Rectal smooth muscle tissue (tissue), 1 donor: ENCODE data around the gene RHCG.

Experiments
- H3K27ac ChIP-seq: one replicate; pipeline ENCODE4 v1.7.0; 2013; ENCODE audit warnings: low read depth, low read length, inconsistent platforms
- H3K27me3 ChIP-seq: one replicate; pipeline ENCODE4 v1.7.0; 2013; ENCODE audit warnings: low read length; ENCODE audit not compliant: control insufficient read depth, insufficient read depth
- H3K36me3 ChIP-seq: one replicate; pipeline ENCODE4 v1.7.0; 2013; ENCODE audit warnings: low read length; ENCODE audit not compliant: control insufficient read depth, insufficient read depth
- H3K4me1 ChIP-seq: one replicate; pipeline ENCODE4 v1.7.0; 2013; ENCODE audit warnings: low read length; ENCODE audit not compliant: control insufficient read depth, insufficient read depth
- H3K4me3 ChIP-seq: one replicate; pipeline ENCODE4 v1.7.0; 2013; ENCODE audit warnings: low read length
- H3K9ac ChIP-seq: one replicate; pipeline ENCODE4 v1.7.0; 2013; ENCODE audit warnings: low read length

RHCG gene

DNA sequence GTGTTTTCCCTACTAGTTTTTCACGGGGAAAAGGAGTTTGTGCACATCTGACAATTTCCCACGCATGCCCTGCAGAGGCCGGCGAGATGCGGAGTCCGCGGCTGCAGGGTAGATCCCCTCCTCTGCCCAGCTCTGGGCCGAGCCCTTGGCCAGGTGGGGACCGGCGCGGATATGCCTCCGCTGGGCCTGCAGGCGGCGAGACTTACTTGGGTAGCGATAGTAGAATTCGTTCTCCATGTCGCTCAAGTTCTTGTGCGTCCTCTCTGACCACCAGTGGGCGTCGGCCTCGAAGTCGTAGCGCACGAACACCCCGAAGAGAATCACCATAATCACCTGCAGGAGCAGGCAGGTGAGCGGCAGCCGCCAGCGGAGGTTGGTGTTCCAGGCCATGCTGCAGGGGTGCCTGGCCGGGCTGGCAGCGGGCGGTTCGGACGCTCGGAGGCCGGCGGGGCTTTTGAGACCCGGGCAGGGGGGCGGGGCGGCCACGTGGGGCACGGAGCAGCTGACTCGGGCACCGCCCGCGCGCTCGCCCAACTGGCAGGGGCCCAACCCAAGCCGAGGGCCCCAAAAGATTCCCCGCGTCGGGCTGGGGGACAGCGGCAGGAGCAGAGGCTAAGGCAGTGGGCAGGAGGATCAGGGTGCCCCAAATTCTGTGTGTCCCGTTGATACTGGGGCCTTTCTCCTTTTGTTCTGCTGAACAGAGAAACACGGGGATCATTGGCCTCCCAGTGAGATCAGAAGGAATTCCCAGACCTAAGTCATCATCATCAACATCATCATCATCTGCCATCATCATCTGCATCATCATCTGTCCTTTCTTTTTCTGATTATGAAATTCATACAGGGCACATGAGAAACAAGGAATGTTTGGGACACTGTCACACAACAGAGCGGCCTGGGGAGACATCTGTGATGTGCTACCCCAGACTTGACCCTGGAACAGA lies at the start of gene RHCG:
Gene RHCG, minus strand, starts transcription at position 429 of the 944 bp plus-strand sequence. Its CDS starts 39 bp downstream, at position 390.
- no peaks in the 10 kb centered on the region for H3K36me3 ChIP-seq
- H3K9ac ChIP-seq: no peak within 1 kb of the TSS
- H3K27me3 ChIP-seq: peaks cover 7% of the 10 kb centered on the region
- peak within 1 kb of the TSS; percentile 47 for H3K4me3 ChIP-seq
- no peak within 1 kb of the TSS for H3K27ac ChIP-seq
- no peaks in the 10 kb centered on the region for H3K4me1 ChIP-seq

DNA sequence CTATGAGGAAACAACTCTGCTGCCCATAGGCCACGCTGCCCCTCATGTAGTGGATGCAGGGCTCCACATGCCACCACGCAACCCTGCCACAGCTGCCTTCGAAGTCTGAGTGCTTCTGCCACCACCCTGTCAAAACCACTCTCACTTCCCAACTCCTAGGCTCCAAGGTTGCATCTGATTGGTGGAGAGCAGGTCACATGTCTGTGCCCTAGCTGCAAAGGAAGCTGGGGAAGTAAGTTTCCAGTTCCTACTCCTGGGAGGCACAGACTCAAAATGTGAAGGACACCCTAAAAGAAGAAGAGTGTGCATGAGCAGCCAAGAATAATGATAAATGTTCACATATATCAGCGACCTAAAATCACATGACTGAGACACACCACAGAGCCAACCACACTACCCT lies 47.0 kb upstream of the RHCG start:
- Histone ChIP-seq H3K27ac (no peak overlapping the region), H3K27me3 (no peaks in the 10 kb centered on the region), H3K36me3 (no peaks in the 10 kb centered on the region), H3K4me3 (no peak overlapping the region), H3K4me1 (no peaks in the 10 kb centered on the region), H3K9ac (no peak overlapping the region)

DNA sequence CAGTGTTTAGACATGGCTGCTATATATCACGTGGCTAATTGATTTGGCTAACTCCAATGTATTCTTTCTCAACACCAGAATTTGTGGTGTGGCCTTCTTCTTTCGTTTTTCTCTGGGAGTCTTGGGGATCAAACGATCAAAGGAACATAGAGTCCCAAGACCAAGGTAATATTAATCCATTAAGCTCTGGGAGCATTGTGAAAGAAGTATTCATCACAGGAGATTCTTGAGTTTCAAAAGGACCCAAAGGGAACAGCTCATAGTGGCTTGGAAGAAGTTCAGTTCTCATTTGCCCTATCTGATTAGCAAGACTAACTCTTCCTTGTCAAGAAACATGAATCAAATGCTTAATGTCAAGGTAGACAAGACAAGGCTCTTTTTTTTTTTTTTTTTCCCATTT lies 46.0 kb upstream of the RHCG start:
- Histone ChIP-seq H3K4me1 (no peaks in the 10 kb centered on the region), H3K27ac (no peak overlapping the region), H3K4me3 (no peak overlapping the region), H3K27me3 (no peaks in the 10 kb centered on the region), H3K36me3 (no peaks in the 10 kb centered on the region), H3K9ac (no peak overlapping the region)

DNA sequence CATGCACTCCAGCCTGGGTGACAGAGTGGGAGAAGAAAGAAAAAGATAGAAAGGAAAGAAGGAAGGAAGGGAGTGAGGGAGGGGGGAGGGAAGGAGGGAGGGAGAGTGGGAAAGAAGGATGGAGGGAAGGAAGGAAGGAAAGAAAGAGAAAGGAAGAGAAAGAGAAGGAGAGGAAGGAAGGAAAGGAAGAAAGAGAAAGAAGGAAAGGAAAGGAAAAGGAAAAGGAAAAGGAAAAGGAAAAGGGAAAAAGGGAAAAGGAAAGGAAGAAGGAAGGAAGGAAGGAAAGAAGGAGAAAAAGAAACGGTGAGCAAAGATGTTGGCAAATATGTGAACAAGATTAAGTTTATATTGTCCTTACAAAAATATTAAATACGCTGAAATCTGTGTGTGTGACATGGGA lies 42.6 kb upstream of the RHCG start:
- Histone ChIP-seq H3K27ac (no peak overlapping the region), H3K4me3 (no peak overlapping the region), H3K4me1 (no peaks in the 10 kb centered on the region), H3K27me3 (no peaks in the 10 kb centered on the region), H3K36me3 (no peaks in the 10 kb centered on the region), H3K9ac (no peak overlapping the region)

DNA sequence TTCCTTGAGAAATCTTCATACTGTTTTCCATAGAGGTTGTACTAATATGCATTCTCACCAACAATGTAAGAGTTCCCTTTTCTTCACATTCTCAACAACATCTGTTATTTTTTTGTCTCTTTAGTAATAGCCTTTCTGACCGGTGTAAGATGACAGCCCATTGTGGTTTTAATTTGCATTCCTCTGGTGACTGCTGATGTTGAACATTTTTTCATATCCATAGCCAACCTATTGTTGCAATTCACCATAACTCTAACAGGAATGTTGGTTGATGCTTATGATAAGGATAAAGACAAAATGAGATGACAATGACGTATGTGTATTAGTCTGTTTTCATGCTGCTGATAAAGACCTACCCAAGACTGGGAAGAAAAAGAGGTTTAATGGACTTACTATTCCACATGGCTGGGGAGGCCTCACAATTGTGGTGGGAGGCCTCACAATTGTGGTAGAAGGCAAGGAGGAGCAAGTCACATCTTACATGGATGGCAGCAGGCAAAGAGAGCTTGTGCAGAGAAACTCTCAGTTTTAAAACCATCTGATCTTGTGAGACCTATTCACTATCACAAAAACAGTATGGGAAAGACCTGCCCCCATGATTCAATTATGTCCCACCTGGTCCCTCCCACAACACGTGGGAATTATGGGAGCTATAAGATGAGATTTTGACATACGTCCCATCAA lies 37.6 kb upstream of the RHCG start:
- Histone ChIP-seq H3K27me3 (no peaks in the 10 kb centered on the region), H3K27ac (no peak overlapping the region), H3K9ac (no peak overlapping the region), H3K36me3 (no peaks in the 10 kb centered on the region), H3K4me3 (no peak overlapping the region), H3K4me1 (no peaks in the 10 kb centered on the region)

DNA sequence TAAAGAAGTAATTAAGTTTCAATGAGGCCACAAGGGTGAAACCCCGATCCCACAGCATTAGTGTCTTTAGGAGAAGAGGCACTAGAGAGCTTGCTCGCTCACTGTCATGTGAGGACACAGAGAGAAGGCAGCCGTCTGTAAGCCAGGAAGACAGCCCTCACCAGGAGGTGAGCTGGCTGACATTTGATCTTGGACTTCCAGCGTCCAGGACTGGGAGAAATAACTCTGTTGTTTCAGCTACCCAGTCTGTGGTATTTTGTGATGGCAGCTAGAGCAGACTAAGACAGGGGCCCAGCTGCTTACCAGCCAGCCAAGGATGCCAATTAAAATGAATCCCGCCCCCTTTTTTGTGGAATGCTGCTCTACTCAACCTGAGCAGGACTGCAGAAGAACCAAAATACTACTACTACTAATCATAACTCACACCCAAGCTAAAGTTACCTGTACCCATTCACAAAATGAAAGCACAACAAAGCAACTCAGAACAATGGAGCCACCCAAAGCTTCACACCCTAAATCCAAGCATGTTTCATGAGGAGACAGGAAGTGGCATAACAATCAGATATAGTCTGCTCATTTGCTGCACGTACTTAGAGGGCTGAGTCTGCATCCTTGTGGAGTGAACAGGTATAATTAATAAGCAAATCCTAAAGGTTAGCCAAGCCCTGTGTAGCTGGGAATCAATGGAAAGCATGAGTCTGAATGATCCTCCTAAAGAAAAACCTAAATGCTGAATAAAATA lies 35.6 kb upstream of the RHCG start:
- Histone ChIP-seq H3K27me3 (no peaks in the 10 kb centered on the region), H3K27ac (no peak overlapping the region)

DNA sequence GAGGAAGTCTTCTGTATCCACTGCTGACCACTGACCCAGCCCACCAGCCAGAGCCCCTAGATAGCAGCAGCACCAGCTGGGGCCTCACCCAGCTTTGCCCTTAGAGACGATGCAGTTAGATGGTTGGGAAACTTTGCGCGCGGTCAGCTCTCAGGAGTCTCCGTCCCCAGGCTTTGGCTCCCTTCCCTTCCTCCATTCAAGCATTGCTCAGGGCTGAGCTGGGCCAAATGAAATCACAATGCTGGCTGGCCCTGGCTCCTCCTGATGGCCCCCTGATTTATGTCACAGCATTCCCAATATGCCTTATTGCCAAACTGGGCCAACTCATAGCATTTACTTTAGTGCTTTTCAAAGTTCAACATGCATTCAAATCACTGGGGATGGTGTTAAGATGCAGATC lies 34.6 kb upstream of the RHCG start:
- H3K9ac ChIP-seq: no peak overlapping the region
- H3K36me3 ChIP-seq: no peaks in the 10 kb centered on the region
- H3K27me3 ChIP-seq: no peaks in the 10 kb centered on the region
- H3K27ac ChIP-seq: no peak overlapping the region
- no peak overlapping the region for H3K4me3 ChIP-seq
- no peaks in the 10 kb centered on the region for H3K4me1 ChIP-seq

More for the DNA sequence above, 35.6 kb upstream of the RHCG start:
- Histone ChIP-seq H3K4me3 (no peak overlapping the region), H3K36me3 (no peaks in the 10 kb centered on the region), H3K9ac (no peak overlapping the region), H3K4me1 (no peaks in the 10 kb centered on the region)

DNA sequence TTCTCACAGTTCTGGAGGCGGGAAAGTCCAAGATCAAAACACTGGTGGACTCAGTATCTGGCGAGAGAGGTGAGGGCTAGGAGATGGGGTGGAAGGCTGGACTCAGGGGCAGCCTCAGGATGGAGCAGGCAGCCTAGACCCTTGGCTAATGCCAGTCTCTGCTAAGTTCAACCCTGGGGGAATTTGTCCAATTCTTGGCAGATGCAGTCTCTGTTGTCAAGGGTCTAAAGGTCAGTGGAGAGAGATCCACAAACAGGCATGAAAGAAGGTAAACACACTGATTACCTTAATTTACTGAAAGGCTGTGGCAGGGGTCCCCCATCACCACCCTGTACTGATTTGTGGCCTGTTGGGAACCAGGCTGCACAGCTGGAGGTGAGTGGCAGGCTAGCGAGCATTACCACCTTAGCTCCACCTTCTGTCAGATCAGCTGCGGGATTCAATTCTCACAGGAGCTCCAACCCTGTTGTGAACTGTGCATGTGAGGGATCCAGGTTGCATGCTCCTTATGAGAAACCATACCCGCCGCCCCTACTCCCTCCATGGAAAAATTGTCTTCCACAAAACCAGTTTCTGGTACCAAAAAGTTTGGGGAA lies 32.5 kb upstream of the RHCG start:
- no peak overlapping the region for H3K9ac ChIP-seq
- no peaks in the 10 kb centered on the region for H3K27me3 ChIP-seq
- H3K4me3 ChIP-seq: no peak overlapping the region
- no peaks in the 10 kb centered on the region for H3K4me1 ChIP-seq
- H3K27ac ChIP-seq: no peak overlapping the region
- H3K36me3 ChIP-seq: no peaks in the 10 kb centered on the region

DNA sequence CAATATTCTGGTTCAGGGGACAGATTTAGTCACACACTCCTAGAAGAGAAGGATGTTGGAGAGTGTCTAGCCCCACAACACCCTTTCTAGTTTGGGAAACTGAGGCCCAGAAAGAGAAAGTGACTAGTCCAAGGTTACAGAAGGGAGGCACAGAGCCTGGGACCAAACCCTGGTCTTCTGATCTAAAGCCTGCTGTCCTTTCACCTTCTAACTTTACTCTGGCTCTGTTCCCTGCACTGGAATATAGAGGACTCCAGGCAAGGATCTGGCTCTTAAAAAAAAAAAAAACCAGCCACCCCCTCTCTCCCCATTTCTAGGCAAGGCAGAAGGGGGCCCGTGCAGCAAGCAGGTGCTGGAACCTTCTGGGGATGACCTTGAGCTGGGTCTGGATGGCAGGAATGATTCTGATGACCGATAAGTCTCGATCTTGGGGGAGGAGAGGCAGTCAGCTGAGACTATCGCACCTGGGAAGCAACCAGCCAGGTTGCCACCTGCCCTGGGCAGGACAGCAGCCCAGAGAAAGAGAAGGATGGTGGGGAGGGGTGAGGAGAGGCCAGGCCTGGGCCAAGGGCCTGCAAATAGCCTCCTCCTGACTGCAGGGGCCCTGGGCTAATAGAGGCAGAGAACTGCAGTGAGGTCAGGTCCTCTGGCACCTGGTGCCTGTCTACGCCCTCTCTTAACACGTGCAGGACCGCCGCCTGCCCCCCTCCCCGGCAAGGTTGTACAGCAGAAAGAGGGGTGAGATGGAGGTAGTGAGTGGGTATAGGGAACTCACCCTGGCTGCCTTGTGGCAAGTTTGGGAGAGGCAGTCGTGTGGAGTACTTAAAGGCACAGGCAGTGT lies 30.4 kb upstream of the RHCG start:
- H3K4me1 ChIP-seq: no peaks in the 10 kb centered on the region
- H3K36me3 ChIP-seq: no peaks in the 10 kb centered on the region
- H3K27ac ChIP-seq: no peak overlapping the region
- no peaks in the 10 kb centered on the region for H3K27me3 ChIP-seq
- no peak overlapping the region for H3K4me3 ChIP-seq
- H3K9ac ChIP-seq: no peak overlapping the region

DNA sequence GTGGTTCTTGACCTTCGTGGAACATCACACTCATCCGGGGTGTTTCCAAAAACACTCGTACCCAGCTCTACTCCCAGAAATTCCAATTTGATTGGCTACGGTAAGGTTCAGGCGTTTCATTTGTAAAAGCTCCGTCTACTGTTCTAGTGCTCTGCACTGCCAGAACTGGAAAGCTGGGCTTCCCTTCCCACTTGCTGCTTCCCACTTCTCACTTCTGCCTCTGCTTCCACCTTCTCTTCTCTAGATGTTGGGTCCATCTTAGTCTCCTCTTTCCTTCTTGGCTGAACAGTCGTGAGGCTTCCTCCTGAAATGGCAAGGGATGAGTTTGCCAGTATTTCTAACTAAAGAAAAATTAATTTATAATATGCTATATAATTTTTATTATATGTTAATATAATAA lies 29.8 kb upstream of the RHCG start:
- Histone ChIP-seq H3K9ac (no peak overlapping the region), H3K27ac (no peak overlapping the region), H3K4me3 (no peak overlapping the region), H3K36me3 (no peaks in the 10 kb centered on the region), H3K27me3 (no peaks in the 10 kb centered on the region), H3K4me1 (no peaks in the 10 kb centered on the region)

DNA sequence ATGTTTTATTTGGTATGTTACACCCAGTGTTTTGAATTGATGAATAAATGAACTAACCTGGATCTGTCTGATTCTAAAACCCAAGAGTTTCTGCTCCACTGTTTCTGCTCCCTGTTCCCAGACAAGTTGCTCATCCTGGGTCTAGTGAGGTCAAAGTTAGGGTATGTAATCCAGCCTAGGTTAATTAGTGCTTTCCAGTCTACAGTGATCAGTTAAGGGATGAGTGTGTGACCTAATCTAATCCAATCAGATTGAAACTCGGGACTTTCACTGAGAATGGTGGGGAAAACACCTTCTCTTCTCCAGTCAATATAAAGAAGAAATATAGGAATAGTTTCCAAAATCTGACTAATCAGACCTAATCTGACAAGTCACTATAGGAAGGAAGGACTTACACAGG lies 27.8 kb upstream of the RHCG start:
- Histone ChIP-seq H3K27ac (no peak overlapping the region), H3K4me1 (no peaks in the 10 kb centered on the region), H3K36me3 (no peaks in the 10 kb centered on the region), H3K27me3 (no peaks in the 10 kb centered on the region), H3K4me3 (no peak overlapping the region), H3K9ac (no peak overlapping the region)
